Calu3 (cell line): ENCODE measurements around the gene TNFAIP2. TPM values are rescaled to one million over a fixed set of nuclear protein-coding genes. Genes with fewer than 3 reads are reported as not detected.

Experiments used
- BruUV-seq: library from RNA; stranded (reverse); fragments of 400-500 nt; replicated peaks from 2 replicates; lab custom pipeline; 2021; lab: Mats Ljungman, UMichigan
- CTCF ChIA-PET: fragments of 300-600 bp; sonication (Branson Sonifier 250); formaldehyde crosslinking; loops from one replicate; lab custom pipeline; 2022; ENCODE audit warnings: antibody characterized with exemption; lab: Charles Lee
- DNase-seq: peaks from one replicate; pipeline ENCODE4 v3.0.0; 2022
- H3K27ac Mint-ChIP-seq: one replicate; pipeline ENCODE4 v1.8.0; 2022; ENCODE audit warnings: mixed read lengths; ENCODE audit not compliant: unreplicated experiment
- H3K27me3 Mint-ChIP-seq: one replicate; pipeline ENCODE4 v1.8.0; 2022; ENCODE audit warnings: mixed read lengths; ENCODE audit not compliant: unreplicated experiment
- H3K36me3 Mint-ChIP-seq: one replicate; pipeline ENCODE4 v1.8.0; 2022; ENCODE audit warnings: mild to moderate bottlenecking, moderate library complexity, mixed read lengths; ENCODE audit not compliant: insufficient read depth, unreplicated experiment
- H3K4me1 Mint-ChIP-seq: one replicate; pipeline ENCODE4 v1.8.0; 2022; ENCODE audit warnings: mild to moderate bottlenecking, low read depth, mixed read lengths; ENCODE audit not compliant: unreplicated experiment
- H3K4me3 Mint-ChIP-seq: one replicate; pipeline ENCODE4 v1.8.0; 2022; ENCODE audit warnings: mild to moderate bottlenecking, low read depth, moderate library complexity, mixed read lengths; ENCODE audit not compliant: unreplicated experiment
- H3K9me3 Mint-ChIP-seq: one replicate; pipeline ENCODE4 v1.8.0; 2022; ENCODE audit warnings: low read depth, mixed read lengths; ENCODE audit not compliant: unreplicated experiment
- CTCF ChIP-seq: fragments of 200-600 bp; IDR thresholded peaks from one replicate; pipeline ENCODE4 v1.8.0; 2022; ENCODE audit warnings: antibody characterized with exemption; ENCODE audit not compliant: unreplicated experiment
- intact Hi-C: fragments of 100-400 bp; cut with micrococcal nuclease; formaldehyde crosslinking; loops from one replicate; pipeline ENCODE4 v1.10.0; 2022; ENCODE audit not compliant: unreplicated experiment
- total RNA-seq: library from RNA; stranded (reverse); gene quantifications from 2 replicates; pipeline ENCODE4 v1.2.3, GENCODE V29; 2022

TNFAIP2 gene
- total RNA-seq, 1 experiment from 2014 or later: 195 TPM

DNA sequence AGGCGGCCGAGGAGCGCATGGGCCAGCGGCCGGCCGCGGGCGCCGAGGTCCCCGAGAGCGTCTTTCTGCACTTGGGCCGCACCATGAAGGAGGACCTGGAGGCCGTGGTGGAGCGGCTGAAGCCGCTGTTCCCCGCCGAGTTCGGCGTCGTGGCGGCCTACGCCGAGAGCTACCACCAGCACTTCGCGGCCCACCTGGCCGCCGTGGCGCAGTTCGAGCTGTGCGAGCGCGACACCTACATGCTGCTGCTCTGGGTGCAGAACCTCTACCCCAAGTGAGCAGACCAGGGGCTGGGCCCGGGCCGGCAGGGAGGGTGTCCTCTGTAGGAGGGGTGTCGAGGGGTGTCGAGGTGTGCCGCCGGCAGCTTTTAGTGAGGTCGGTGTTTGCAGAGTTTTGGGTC is 4.1 kb downstream of the TNFAIP2 start:
- BruUV-seq: no TSS peak
- DNase-seq: no peak
- Mint-ChIP-seq H3K27ac (no peak overlapping the region), H3K36me3 (peaks cover 51% of the 10 kb centered on the region), H3K9me3 (no peaks in the 10 kb centered on the region), H3K27me3 (no peaks in the 10 kb centered on the region), H3K4me1 (peaks cover 42% of the 10 kb centered on the region), H3K4me3 (peak overlapping the region; percentile 24)
- CTCF ChIA-PET: no interaction called here
- intact Hi-C loops: no loop called here
- TF ChIP-seq CTCF: no peak

- DNase-seq: no peak
- H3K4me1 Mint-ChIP-seq: peaks cover 40% of the 10 kb centered on the region
- H3K9me3 Mint-ChIP-seq: no peaks in the 10 kb centered on the region
- CTCF ChIA-PET: interaction anchor here (0.5 to 1.9 kb wide), 2 partner anchors 23 to 34 kb away, joined by 4 to 6 read pairs; partner anchors contain the start of gene EXOC3L4
- BruUV-seq: no TSS peak
- H3K36me3 Mint-ChIP-seq: peaks cover 54% of the 10 kb centered on the region
- intact Hi-C loops: no loop called here
- peak overlapping the region; percentile 1 for H3K27ac Mint-ChIP-seq
- no peaks in the 10 kb centered on the region for H3K27me3 Mint-ChIP-seq
- no peak for TF ChIP-seq CTCF
- peak overlapping the region; percentile 24 for H3K4me3 Mint-ChIP-seq
These were observed 4.8 kb downstream of the TNFAIP2 start for GRCh38 chr14:103127861-103128598.

DNA sequence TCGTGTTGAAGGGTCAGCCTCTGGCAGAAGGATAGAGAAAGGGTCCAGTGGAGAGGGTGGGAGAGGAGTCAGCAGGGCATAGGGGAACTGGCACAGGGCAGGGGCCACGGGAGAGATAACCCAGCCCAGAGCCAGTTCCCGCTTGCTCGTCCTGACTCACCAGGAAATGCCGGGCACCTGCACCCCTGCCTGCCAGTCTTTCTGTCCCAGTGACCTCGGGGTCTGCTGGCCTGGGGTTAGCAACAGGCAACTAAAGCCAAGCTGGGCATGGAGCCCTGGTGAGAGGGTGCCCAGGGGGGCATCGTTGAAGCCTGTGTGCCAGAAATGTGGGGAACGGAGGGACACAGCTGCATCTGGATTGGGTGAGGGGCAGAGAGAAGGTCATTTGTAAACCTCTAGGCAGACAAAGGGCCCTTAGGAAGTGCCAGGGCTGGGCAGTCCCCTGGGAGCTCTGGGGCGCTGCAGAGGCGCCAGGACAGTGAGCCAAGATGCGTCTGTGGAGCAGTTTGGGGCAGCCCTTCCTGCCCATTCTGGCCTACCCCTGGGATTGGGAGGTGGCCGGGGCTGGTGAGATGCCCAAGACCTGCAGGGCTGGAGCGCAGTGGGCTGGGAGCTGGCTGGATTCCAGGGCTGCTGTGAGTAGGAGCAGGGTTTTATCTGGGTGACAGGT is 5.5 kb downstream of the TNFAIP2 start:
- Mint-ChIP-seq H3K9me3 (no peaks in the 10 kb centered on the region), H3K27ac (peak overlapping the region; percentile 29), H3K36me3 (peaks cover 51% of the 10 kb centered on the region), H3K4me3 (peak overlapping the region; percentile 24), H3K4me1 (peaks cover 40% of the 10 kb centered on the region), H3K27me3 (no peaks in the 10 kb centered on the region)
- no peak for TF ChIP-seq CTCF
- DNase-seq: peak; percentile 54
- no TSS peak for BruUV-seq
- CTCF ChIA-PET: interaction anchor here (0.5 to 1.9 kb wide), 3 partner anchors 24 to 35 kb away, joined by 3 to 6 read pairs (median 4); partner anchors contain the start of gene EXOC3L4
- intact Hi-C loops: no loop called here

GRCh38 chr14:103129301-103130016 is 6.2 kb downstream of the TNFAIP2 start:
- Mint-ChIP-seq H3K27me3 (no peaks in the 10 kb centered on the region), H3K27ac (peak overlapping the region; percentile 29), H3K36me3 (peaks cover 45% of the 10 kb centered on the region), H3K4me1 (peaks cover 33% of the 10 kb centered on the region), H3K9me3 (no peaks in the 10 kb centered on the region), H3K4me3 (peak overlapping the region; percentile 24)
- DNase-seq: no peak
- no TSS peak for BruUV-seq
- no peak for TF ChIP-seq CTCF
- intact Hi-C loops: no loop called here
- CTCF ChIA-PET: interaction anchor here (0.7 to 1.9 kb wide), 2 partner anchors 25 to 26 kb away, joined by 3 to 6 read pairs; no protein-coding TSS in a partner anchor
